DMS79 treated with DMSO at 0.1 percent for 48 hours (cell line): Measurements from ENCODE around the gene RPL13A.
"Not testable (repeated sequence)": the region's sequence is repeated elsewhere in the genome, so short reads cannot be mapped to it uniquely, and the experiment has no call there.

Experiments used
- DNase-seq: peaks from one replicate; lab custom pipeline; 2025; lab: John Stamatoyannopoulos, UW

RPL13A gene

GRCh38 chr19:49456326-49456725 lies 31.1 kb upstream of the RPL13A start:
- no peak for DNase-seq

DNA sequence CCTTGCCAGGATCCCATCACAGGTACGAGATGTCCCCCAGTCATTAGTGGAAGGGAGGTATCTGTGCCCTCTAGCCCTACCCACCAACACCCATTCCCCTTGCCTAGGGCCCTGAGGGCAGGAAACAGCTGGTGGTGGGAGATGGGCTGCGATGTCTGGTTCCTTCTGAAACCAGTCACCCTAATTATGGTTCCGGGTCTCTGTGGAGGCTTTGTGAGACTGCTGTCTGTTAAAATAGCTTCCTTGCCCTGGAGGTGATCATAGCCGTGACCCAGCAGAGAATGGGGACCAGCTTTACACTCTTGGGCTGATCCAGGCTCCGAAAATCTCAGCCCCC lies 28.9 kb upstream of the RPL13A start:
- no peak for DNase-seq

GRCh38 chr19:49459388-49459787 lies 28.0 kb upstream of the RPL13A start:
- no peak for DNase-seq

DNA sequence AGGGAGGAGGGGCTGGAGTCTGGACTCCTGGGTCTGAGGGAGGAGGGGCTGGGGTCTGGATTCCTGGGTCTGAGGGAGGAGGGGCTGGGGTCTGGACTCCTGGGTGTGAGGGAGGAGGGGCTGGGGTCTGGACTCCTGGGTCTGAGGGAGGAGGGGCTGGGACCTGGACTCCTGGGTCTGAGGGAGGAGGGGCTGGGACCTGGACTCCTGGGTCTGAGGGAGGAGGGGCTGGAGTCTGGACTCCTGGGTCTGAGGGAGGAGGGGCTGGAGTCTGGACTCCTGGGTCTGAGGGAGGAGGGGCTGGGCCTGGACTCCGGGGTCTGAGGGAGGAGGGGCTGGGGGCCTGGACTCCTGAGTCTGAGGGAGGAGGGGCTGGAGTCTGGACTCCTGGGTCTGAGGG lies 26.3 kb upstream of the RPL13A start:
- not testable (repeated sequence) for DNase-seq

GRCh38 chr19:49461656-49462055 lies 25.8 kb upstream of the RPL13A start:
- no peak for DNase-seq

- DNase-seq = no peak
These were observed 24.9 kb upstream of the RPL13A start for GRCh38 chr19:49462492-49462891.

DNA sequence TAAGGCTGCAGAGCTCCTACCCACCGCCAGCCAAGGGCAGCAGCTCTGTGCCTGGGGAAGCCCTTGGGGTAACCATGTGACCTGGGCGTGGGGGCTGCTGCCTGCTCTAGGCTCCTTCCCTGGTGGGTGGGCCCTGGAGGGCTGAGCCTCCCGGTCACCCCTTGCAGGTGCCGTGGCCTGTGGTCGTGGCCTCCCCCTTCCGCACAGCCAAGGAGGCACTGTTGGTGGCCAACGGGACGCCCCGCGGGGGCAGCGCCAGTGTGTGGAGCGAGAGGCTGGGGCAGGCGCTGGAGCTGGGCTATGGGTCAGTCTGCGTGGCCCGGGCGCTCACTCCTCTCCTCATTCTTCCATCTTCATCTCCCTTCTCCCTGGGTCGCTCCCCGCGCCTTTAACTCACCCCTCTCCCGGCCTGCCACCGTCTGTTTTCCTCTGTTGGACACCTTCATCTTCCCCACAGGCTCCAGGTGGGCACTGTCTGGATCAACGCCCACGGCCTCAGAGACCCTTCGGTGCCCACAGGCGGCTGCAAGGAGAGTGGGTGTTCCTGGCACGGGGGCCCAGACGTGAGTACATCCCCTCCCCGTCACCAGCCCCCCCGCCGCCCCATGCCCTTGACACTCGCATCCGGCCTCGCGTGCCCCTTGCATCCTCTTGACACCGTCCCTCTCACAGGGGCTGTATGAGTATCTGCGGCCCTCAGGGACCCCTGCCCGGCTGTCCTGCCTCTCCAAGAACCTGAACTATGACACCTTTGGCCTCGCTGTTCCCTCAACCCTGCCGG lies 23.3 kb upstream of the RPL13A start:
- DNase-seq = no peak

DNA sequence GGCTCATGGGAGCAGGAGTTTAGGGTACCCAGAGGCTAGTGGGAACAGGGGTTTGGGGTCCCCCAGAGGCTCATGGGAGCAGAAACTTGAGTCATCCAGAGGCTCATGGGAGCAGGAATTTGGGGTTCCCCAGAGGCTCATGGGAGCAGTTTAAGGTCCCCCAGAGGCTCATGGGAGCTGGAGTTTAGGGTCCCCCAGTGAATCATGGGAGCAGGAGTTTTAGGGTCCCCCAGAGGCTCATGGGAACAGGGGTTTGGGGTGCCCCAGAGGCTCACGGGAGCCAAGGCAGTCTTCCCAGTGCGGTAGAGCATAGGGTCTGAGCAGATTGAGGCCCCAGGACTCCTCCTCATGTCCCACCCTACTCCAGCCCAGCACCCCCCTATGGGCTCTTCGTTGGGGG lies 22.0 kb upstream of the RPL13A start:
- no peak for DNase-seq

- DNase-seq = peak; percentile 32
These were observed 19.2 kb upstream of the RPL13A start for GRCh38 chr19:49468199-49468598.

GRCh38 chr19:49468746-49469447 lies 18.5 kb upstream of the RPL13A start:
- DNase-seq = peak; percentile 88

DNA sequence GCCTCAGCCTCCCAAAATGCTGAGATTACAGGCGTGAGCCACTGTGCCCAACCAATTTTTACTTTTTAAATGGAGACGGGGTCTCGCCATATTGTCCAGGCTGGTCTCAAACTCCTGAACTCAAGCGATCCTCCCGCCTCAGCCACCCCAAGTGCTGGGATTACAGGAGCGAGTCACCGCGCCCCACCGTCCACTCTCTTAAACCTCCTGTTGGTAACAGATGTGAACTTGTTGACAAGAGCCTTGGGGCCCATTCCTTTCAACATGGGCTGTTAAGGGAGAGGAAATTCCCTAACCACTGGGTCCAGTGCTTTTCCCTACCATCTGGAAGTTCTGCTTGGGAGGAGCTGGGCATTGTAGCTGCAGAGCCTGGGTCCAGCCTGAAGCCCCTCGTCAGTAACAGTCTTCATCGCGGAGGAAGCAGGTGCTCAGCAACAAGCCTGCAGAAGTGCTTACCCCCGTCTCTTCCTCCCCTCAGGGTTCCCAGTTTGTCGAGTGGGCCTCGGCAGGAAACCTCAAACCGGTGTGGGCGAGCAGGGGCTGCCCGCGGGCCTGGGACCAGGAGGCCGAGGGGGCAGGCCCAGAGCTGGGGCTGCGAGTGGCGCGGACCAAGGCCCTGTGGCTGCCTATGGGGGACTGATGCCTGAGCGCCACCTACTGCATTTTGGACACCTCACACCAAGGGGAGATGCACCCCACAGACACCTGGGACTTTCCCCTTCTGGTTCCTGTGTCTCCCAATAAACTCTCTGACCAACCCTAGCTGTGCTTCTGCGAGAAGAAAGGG lies 17.4 kb upstream of the RPL13A start:
- DNase-seq = no peak

DNA sequence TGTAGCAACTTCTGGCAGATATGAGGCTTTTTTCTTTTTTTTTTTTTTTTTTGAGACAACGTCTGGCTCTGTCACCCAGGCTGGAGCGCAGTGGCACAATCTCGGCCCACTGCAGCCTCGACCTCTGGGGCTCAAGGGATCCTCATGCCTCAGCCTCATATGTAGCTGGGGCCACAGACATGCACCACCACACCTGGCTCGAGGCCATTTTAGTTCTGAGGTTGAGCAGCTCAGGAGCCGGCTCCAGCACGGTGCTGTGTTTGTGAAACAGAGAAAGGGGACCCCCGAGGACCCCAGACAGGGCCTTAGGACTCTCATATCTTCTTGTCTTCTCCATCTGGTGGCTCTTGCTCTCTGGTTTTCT lies 16.8 kb upstream of the RPL13A start:
- DNase-seq = no peak

DNA sequence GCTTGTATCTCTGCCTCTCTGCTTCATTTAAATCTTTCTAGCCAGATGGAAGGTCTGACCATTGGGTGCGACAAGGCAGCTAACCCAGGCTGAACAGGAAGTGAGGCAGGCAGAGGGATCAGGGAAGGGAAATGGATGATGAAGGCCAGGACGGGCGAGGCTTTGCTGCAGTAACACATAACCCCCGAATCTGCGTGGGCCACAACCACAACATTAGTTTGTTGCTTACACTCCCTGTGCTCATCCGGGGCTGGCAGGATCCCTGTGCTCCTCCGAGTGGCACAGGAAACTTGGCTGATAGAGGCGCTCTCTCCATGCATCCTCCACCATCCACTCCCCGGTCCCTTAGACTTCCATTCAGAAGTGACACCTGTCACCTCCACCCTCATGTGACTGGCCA lies 14.5 kb upstream of the RPL13A start:
- DNase-seq = no peak

GRCh38 chr19:49473501-49473867 lies 13.9 kb upstream of the RPL13A start:
- DNase-seq = not testable (repeated sequence)

- DNase-seq = peak; percentile 85
These were observed 13.4 kb upstream of the RPL13A start, which contains the start of gene FLT3LG for GRCh38 chr19:49473868-49474541. Gene FLT3LG, plus strand, starts transcription at chr19:49474215. Its CDS starts 425 bp downstream, at chr19:49474640.

DNA sequence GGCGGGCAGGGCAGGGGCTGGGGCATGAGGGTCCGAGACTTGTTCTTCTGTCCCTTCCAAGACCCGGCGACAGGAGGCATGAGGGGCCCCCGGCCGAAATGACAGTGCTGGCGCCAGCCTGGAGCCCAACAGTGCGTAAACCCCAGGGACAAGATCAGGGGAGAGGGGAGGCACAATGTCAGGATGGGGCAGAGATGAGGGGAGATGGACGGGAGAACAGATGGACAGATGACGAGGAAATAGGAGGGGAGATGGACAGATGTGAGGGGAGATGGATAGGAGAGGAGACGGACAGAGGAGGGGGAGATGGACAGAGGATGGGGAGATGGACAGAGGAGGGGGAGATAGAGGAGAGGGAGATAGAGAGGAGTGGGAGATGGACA lies 12.9 kb upstream of the RPL13A start:
- no peak for DNase-seq

DNA sequence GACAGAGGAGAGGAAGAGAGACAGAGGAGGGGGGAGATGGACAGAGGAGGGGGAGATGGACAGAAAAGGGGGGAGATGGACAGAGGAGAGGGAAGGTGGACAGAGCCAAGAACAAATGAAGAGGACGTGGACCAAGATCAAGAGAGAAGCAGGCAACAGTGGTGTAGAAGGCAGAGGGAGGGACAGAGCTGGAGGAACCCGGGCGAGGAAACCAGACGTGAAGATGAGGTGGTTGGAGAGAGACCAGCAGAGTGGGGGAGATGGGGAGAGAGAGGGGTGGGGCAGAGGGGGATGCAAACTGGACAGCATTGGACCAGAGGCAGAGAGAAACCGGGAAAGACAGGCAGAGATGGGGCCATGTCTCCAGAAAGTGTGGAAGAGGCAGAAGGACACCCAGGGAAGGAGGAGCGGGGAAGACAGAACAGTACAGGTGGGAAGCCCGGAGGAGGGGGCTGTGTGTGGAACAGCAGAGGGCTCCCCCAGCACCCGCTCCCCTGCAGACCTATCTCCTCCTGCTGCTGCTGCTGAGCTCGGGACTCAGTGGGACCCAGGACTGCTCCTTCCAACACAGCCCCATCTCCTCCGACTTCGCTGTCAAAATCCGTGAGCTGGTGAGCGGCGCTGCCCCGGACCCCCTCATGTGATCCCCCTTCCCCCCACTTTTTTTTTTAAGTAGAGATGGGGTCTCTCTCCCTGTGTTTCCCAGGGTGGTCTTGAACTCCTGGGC lies 12.1 kb upstream of the RPL13A start:
- DNase-seq = no peak

- no peak for DNase-seq
These were observed 11.2 kb upstream of the RPL13A start for GRCh38 chr19:49475995-49476880.

DNA sequence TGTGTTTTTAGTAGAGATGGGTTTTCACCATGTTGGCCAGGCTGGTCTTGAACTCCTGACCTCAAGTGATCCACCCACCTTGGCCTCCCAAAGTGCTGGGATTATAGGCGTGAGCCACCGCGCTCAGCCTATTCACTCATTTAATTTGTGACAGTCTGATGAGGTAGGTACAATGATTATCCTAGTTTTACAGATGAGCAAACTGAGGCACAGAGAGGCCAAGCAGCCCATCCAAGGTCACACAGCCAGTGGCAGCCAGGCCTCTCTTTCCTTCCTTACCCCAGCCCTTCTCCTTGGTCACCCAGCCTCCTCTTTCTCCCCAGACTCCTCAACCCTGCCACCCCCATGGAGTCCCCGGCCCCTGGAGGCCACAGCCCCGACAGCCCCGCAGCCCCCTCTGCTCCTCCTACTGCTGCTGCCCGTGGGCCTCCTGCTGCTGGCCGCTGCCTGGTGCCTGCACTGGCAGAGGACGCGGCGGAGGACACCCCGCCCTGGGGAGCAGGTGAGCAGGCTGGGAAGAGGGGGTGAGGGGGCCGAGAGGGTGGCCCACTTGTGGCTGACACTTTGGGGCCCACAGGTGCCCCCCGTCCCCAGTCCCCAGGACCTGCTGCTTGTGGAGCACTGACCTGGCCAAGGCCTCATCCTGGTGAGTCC lies 7.3 kb upstream of the RPL13A start:
- no peak for DNase-seq

- no peak for DNase-seq
These were observed 6.3 kb upstream of the RPL13A start for GRCh38 chr19:49481020-49481683.
